LNCaP clone FGC (cell line): Measurements from ENCODE around the gene LY6G6F.

Experiments
- DNase-seq: peaks from one replicate; pipeline ENCODE4 v3.0.0-alpha.2; 2011; ENCODE audit warnings: low read depth
- H3K4me3 ChIP-seq: 2 replicates; pipeline ENCODE4 v1.5.1; 2011; ENCODE audit warnings: mild to moderate bottlenecking, low read depth, low read length, control low read depth
- CTCF ChIP-seq: IDR thresholded peaks from 2 replicates; pipeline ENCODE4 v1.5.1; 2012; ENCODE audit warnings: mild to moderate bottlenecking; ENCODE audit not compliant: control insufficient read depth, insufficient read depth; ENCODE audit errors: extremely low read depth

Gene LY6G6F

GRCh38 chr6:31693535-31693934 is 13.1 kb upstream of the LY6G6F start:
- TF ChIP-seq CTCF: no peak
- no peak overlapping the region for H3K4me3 ChIP-seq
- no peak for DNase-seq

GRCh38 chr6:31697555-31697954 is 9.1 kb upstream of the LY6G6F start:
- no peak overlapping the region for H3K4me3 ChIP-seq
- no peak for TF ChIP-seq CTCF
- DNase-seq: no peak

GRCh38 chr6:31700740-31701401 is 5.8 kb upstream of the LY6G6F start:
- no peak for TF ChIP-seq CTCF
- H3K4me3 ChIP-seq: no peak overlapping the region
- no peak for DNase-seq

- TF ChIP-seq CTCF: no peak
- peak overlapping the region; percentile 92 for H3K4me3 ChIP-seq
- DNase-seq: no peak
Observed at GRCh38 chr6:31701666-31702404, 4.8 kb upstream of the LY6G6F start.

GRCh38 chr6:31702405-31702818 is 4.3 kb upstream of the LY6G6F start:
- no peak for DNase-seq
- no peak for TF ChIP-seq CTCF
- peak overlapping the region; percentile 92 for H3K4me3 ChIP-seq

GRCh38 chr6:31702819-31703716 is 3.6 kb upstream of the LY6G6F start, which contains the start of gene ABHD16A:
Gene ABHD16A, minus strand, starts transcription at chr6:31703324. Its CDS starts 43 bp downstream, at chr6:31703281.
- peak within 1 kb of the TSS; percentile 92 for H3K4me3 ChIP-seq
- no peak for TF ChIP-seq CTCF
- DNase-seq: peak; percentile 90
